ENCODE results near the gene LRRC42. TPM values are rescaled to one million over a fixed set of nuclear protein-coding genes. Genes with fewer than 3 reads are reported as not detected.

The LRRC42 gene
- total and polyA plus RNA-seq, 10 of the 15 experiments (the other 5 are each of a cell fraction or from before 2014, with no cell fraction given): 11.0 to 34.4 (median 23.0) TPM

DNA sequence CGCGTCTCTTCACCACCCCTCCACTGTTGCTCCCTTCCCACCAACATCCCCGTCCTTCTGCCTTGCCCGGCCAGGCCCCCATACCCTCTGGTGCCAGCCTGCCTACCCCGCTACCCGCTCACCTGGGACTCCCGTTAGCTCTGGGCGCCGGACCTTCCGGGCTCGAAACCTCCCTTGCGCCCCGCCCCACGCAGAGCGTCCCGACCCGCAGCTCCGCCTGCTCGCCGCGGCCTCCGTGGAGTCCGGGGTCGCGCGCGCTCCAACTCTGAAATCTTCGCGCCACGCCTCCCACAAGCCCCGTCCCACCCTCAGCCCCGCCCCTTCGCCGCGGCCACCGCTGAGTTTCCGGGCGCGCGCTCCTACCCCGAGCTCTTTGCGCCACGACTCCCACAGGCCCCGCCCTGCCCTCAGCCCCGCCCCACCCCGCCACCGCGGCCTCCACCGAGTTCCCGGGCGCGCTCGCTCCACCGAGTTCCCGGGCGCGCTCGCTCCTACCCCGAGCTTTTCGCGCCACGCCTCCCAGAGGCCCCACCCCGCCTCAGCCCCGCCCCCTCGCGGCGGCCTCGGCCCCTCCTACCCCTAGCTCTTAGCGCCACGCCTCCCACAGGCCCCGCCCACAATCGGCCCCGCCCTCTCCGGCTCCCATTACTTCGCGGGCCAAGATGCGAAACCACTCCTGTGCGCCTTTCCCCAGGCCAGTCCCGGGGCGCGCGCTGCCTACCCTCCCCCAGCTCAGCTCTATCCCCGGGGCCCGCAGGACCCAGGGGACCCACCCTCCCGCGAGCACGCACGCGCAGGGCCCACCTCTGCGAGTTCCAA, 508 bp upstream of the LRRC42 start, which contains the start of gene IFT25 (continued):
- TF ChIP-seq, protein P1, sequence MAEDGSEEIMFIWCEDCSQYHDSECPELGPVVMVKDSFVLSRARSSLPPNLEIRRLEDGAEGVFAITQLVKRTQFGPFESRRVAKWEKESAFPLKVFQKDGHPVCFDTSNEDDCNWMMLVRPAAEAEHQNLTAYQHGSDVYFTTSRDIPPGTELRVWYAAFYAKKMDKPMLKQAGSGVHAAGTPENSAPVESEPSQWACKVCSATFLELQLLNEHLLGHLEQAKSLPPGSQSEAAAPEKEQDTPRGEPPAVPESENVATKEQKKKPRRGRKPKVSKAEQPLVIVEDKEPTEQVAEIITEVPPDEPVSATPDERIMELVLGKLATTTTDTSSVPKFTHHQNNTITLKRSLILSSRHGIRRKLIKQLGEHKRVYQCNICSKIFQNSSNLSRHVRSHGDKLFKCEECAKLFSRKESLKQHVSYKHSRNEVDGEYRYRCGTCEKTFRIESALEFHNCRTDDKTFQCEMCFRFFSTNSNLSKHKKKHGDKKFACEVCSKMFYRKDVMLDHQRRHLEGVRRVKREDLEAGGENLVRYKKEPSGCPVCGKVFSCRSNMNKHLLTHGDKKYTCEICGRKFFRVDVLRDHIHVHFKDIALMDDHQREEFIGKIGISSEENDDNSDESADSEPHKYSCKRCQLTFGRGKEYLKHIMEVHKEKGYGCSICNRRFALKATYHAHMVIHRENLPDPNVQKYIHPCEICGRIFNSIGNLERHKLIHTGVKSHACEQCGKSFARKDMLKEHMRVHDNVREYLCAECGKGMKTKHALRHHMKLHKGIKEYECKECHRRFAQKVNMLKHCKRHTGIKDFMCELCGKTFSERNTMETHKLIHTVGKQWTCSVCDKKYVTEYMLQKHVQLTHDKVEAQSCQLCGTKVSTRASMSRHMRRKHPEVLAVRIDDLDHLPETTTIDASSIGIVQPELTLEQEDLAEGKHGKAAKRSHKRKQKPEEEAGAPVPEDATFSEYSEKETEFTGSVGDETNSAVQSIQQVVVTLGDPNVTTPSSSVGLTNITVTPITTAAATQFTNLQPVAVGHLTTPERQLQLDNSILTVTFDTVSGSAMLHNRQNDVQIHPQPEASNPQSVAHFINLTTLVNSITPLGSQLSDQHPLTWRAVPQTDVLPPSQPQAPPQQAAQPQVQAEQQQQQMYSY (CRISPR knock-in tag; IDR thresholded peaks at IDR 0.05): no peak; the same call in 1 of the 2 replicates
- TF ChIP-seq WRNIP1 (IDR thresholded peaks at IDR 0.05; ENCODE audit: borderline replicate concordance, low read depth, low read length): no peak
- TF ChIP-seq, protein P2, sequence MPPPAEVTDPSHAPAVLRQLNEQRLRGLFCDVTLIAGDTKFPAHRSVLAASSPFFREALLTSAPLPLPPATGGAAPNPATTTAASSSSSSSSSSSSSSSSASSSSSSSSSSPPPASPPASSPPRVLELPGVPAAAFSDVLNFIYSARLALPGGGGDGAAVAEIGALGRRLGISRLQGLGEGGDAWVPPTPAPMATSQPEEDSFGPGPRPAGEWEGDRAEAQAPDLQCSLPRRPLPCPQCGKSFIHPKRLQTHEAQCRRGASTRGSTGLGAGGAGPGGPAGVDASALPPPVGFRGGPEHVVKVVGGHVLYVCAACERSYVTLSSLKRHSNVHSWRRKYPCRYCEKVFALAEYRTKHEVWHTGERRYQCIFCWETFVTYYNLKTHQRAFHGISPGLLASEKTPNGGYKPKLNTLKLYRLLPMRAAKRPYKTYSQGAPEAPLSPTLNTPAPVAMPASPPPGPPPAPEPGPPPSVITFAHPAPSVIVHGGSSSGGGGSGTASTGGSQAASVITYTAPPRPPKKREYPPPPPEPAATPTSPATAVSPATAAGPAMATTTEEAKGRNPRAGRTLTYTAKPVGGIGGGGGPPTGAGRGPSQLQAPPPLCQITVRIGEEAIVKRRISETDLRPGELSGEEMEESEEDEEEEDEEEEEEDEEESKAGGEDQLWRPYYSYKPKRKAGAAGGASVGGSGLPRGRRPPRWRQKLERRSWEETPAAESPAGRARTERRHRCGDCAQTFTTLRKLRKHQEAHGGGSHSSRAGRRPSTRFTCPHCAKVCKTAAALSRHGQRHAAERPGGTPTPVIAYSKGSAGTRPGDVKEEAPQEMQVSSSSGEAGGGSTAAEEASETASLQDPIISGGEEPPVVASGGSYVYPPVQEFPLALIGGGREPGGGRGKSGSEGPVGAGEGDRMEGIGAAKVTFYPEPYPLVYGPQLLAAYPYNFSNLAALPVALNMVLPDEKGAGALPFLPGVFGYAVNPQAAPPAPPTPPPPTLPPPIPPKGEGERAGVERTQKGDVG (CRISPR knock-in tag; IDR thresholded peaks at IDR 0.05): no peak
- TF ChIP-seq CBFB (IDR thresholded peaks at IDR 0.05; ENCODE audit: low read depth): no peak
- TF ChIP-seq ZNF622 (IDR thresholded peaks at IDR 0.05): no peak
- peak; percentile 91 for TF ChIP-seq ZNF207 (IDR thresholded peaks at IDR 0.05; ENCODE audit: borderline replicate concordance)
- TF ChIP-seq ZZZ3 (IDR thresholded peaks at IDR 0.05; ENCODE audit: control insufficient read depth, insufficient read length, low read depth): no peak
- peak; percentile 45 for TF ChIP-seq IKZF1 (conservative IDR thresholded peaks at IDR 0.05)
- TF ChIP-seq, protein P3, sequence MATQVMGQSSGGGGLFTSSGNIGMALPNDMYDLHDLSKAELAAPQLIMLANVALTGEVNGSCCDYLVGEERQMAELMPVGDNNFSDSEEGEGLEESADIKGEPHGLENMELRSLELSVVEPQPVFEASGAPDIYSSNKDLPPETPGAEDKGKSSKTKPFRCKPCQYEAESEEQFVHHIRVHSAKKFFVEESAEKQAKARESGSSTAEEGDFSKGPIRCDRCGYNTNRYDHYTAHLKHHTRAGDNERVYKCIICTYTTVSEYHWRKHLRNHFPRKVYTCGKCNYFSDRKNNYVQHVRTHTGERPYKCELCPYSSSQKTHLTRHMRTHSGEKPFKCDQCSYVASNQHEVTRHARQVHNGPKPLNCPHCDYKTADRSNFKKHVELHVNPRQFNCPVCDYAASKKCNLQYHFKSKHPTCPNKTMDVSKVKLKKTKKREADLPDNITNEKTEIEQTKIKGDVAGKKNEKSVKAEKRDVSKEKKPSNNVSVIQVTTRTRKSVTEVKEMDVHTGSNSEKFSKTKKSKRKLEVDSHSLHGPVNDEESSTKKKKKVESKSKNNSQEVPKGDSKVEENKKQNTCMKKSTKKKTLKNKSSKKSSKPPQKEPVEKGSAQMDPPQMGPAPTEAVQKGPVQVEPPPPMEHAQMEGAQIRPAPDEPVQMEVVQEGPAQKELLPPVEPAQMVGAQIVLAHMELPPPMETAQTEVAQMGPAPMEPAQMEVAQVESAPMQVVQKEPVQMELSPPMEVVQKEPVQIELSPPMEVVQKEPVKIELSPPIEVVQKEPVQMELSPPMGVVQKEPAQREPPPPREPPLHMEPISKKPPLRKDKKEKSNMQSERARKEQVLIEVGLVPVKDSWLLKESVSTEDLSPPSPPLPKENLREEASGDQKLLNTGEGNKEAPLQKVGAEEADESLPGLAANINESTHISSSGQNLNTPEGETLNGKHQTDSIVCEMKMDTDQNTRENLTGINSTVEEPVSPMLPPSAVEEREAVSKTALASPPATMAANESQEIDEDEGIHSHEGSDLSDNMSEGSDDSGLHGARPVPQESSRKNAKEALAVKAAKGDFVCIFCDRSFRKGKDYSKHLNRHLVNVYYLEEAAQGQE (IDR thresholded peaks at IDR 0.05; ENCODE audit: low read depth, low read length): no peak
- peak; percentile 29; the same call in 1 of the 2 replicates for TF ChIP-seq HDGF (IDR thresholded peaks at IDR 0.05)
- no peak for TF ChIP-seq ESRRA (IDR thresholded peaks at IDR 0.05; ENCODE audit: low read length)
- TF ChIP-seq SP1 (IDR thresholded peaks at IDR 0.05; ENCODE audit: low read depth, low read length): peak; percentile 53
- TF ChIP-seq, protein P4, sequence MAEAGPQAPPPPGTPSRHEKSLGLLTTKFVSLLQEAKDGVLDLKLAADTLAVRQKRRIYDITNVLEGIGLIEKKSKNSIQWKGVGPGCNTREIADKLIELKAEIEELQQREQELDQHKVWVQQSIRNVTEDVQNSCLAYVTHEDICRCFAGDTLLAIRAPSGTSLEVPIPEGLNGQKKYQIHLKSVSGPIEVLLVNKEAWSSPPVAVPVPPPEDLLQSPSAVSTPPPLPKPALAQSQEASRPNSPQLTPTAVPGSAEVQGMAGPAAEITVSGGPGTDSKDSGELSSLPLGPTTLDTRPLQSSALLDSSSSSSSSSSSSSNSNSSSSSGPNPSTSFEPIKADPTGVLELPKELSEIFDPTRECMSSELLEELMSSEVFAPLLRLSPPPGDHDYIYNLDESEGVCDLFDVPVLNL (IDR thresholded peaks at IDR 0.05; ENCODE audit: low read depth, low read length): peak; percentile 75
- TF ChIP-seq MTA2 (IDR thresholded peaks at IDR 0.05; ENCODE audit: low read depth): no peak
